ENCODE data around the gene TMC7. TPM values are rescaled to one million over a fixed set of nuclear protein-coding genes. Genes with fewer than 3 reads are reported as not detected.
A peak's percentile ranks its signal among the peaks of the same experiment; 100 is the strongest.
"Not testable (repeated sequence)": the region's sequence is repeated elsewhere in the genome, so short reads cannot be mapped to it uniquely, and the experiment has no call there.

TMC7 gene
- total RNA-seq, 1 donor from 2014 or later, result 3.6 TPM

GRCh38 chr16:18979936-18980335, 3.8 kb upstream of the TMC7 start:
- no peak for DNase-seq (ENCODE audit: low read depth in 2 of 2)

GRCh38 chr16:18984435-18985005, 786 bp downstream of the TMC7 start:
- peak in 1 of 2 donors; percentile 4 for DNase-seq (ENCODE audit: low read depth in 2 of 2)

GRCh38 chr16:18985256-18985655, 1.5 kb downstream of the TMC7 start:
- DNase-seq (ENCODE audit: low read depth in 2 of 2), result not testable (repeated sequence)

- not testable (repeated sequence) for DNase-seq (ENCODE audit: low read depth in 2 of 2)
These were observed 8.0 kb downstream of the TMC7 start for GRCh38 chr16:18991731-18992130.

GRCh38 chr16:18993531-18993930, 9.8 kb downstream of the TMC7 start:
- DNase-seq (ENCODE audit: low read depth in 2 of 2), result not testable (repeated sequence)

GRCh38 chr16:18994181-18994580, 10.4 kb downstream of the TMC7 start:
- not testable (repeated sequence) for DNase-seq (ENCODE audit: low read depth in 2 of 2)

GRCh38 chr16:18995406-18995805, 11.7 kb downstream of the TMC7 start:
- DNase-seq (ENCODE audit: low read depth in 2 of 2), result not testable (repeated sequence)

GRCh38 chr16:18996536-18996935, 12.8 kb downstream of the TMC7 start:
- DNase-seq (ENCODE audit: low read depth in 2 of 2), result not testable (repeated sequence)

- DNase-seq (ENCODE audit: low read depth in 2 of 2), result not testable (repeated sequence)
These were observed 13.3 kb downstream of the TMC7 start for GRCh38 chr16:18997001-18997400.

- DNase-seq (ENCODE audit: low read depth in 2 of 2), result no peak
These were observed 15.3 kb downstream of the TMC7 start for GRCh38 chr16:18999045-18999393.

GRCh38 chr16:19001788-19002187, 18.1 kb downstream of the TMC7 start:
- DNase-seq (ENCODE audit: low read depth in 2 of 2), result peak; percentile 14 to 59

GRCh38 chr16:19003935-19004334, 20.2 kb downstream of the TMC7 start:
- no peak for DNase-seq (ENCODE audit: low read depth in 2 of 2)

- DNase-seq (ENCODE audit: low read depth in 2 of 2), result peak; percentile 69 to 78
These were observed 22.1 kb downstream of the TMC7 start for GRCh38 chr16:19005561-19006445.

- no peak for DNase-seq (ENCODE audit: low read depth in 2 of 2)
These were observed 22.9 kb downstream of the TMC7 start for GRCh38 chr16:19006446-19007315.

- DNase-seq (ENCODE audit: low read depth in 2 of 2), result peak in 1 of 2 donors; percentile 33
These were observed 24.8 kb downstream of the TMC7 start for GRCh38 chr16:19008245-19009169.

GRCh38 chr16:19011169-19011731, 27.5 kb downstream of the TMC7 start:
- no peak for DNase-seq (ENCODE audit: low read depth in 2 of 2)

GRCh38 chr16:19014461-19014860, 30.7 kb downstream of the TMC7 start:
- DNase-seq (ENCODE audit: low read depth in 2 of 2), result no peak

GRCh38 chr16:19017179-19017578, 33.4 kb downstream of the TMC7 start:
- DNase-seq (ENCODE audit: low read depth in 2 of 2), result no peak

- no peak for DNase-seq (ENCODE audit: low read depth in 2 of 2)
These were observed 37.0 kb downstream of the TMC7 start for GRCh38 chr16:19020689-19021088.

- DNase-seq (ENCODE audit: low read depth in 2 of 2), result no peak
These were observed 38.0 kb downstream of the TMC7 start for GRCh38 chr16:19021747-19022146.

- peak in 1 of 2 donors; percentile 51 for DNase-seq (ENCODE audit: low read depth in 2 of 2)
These were observed 43.7 kb downstream of the TMC7 start for GRCh38 chr16:19027416-19027815.
